Heart left ventricle (tissue), 16 donors: ENCODE measurements around the gene NAA40. TPM values are rescaled to one million over a fixed set of nuclear protein-coding genes. Genes with fewer than 3 reads are reported as not detected.
A peak's percentile ranks its signal among the peaks of the same experiment; 100 is the strongest.

Experiments used
- ATAC-seq, 4 donors: fragments of 200-7000 bp; cut with Tn5 transposase; one replicate each; pipeline ENCODE4 v1.9.1; 2020 to 2022; ENCODE audit warnings: moderate library complexity in 4 of 4, mild to moderate bottlenecking in 3 of 4, moderate number of reproducible peaks in 1 of 4
- DNase-seq, 5 donors: peaks; one replicate each; pipeline ENCODE4 v3.0.0-alpha.2; 2020
- H3K27ac ChIP-seq, 12 donors: fragments of 200-600 bp; sonication (generic) in 4 of 12; one replicate each; pipeline versions ENCODE4 v1.5.0 to v1.8.0; 2016 to 2022; ENCODE audit warnings: mild to moderate bottlenecking in 2 of 12
- H3K27me3 ChIP-seq, 9 donors: fragments of 200-600 bp; sonication (generic) in 2 of 9; one replicate each; pipeline versions ENCODE4 v1.5.1 to v1.8.0; 2016 to 2022; ENCODE audit warnings: mild to moderate bottlenecking in 3 of 9
- H3K36me3 ChIP-seq, 9 donors: fragments of 200-600 bp; sonication (generic) in 2 of 9; one replicate each; pipeline versions ENCODE4 v1.5.0 to v1.8.0; 2018 to 2022; ENCODE audit warnings: mild to moderate bottlenecking in 2 of 9
- H3K4me1 ChIP-seq, 12 donors: fragments of 200-600 bp; sonication (generic) in 4 of 12; one replicate each; pipeline versions ENCODE4 v1.5.0 to v1.8.0; 2016 to 2022; ENCODE audit warnings: mild to moderate bottlenecking in 3 of 12
- H3K4me3 ChIP-seq, 12 donors: fragments of 200-600 bp; sonication (generic) in 4 of 12; one replicate each; pipeline versions ENCODE4 v1.5.0 to v1.8.0; 2017 to 2022; ENCODE audit warnings: mild to moderate bottlenecking in 9 of 12, moderate library complexity in 4 of 12
- H3K9me3 ChIP-seq, 12 donors: fragments of 200-600 bp; sonication (generic) in 4 of 12; one replicate each; pipeline versions ENCODE4 v1.5.0 to v1.8.0; 2016 to 2022; ENCODE audit warnings: mild to moderate bottlenecking in 1 of 12
- POLR2A ChIP-seq, 2 donors: fragments of 450-650 bp; IDR thresholded peaks; one replicate each; pipeline ENCODE4 v1.6.1; 2017; ENCODE audit warnings: antibody characterized with exemption in 2 of 2, mild to moderate bottlenecking in 2 of 2, moderate library complexity in 2 of 2
- WGBS, 4 donors: extraction: QIAGEN DNeasy Blood & Tissue Kit in 2 of 4; methylation state at CpG; one replicate each; pipeline versions ENCODE4 v1.1.5 to v1.1.7; 2013 to 2018; 5-methylcytosine and 5-hydroxymethylcytosine counted together
- intact Hi-C, 10 donors: fragments of 100-400 bp; cut with DNase I; formaldehyde crosslinking; loops; one replicate each; pipeline versions ENCODE4 v1.11.1 to v1.14.2; 2022
- polyA plus RNA-seq, 2 donors: library from polyadenylated mRNA; stranded (reverse); fragments of 200-250 nt; gene quantifications; one replicate each; pipeline ENCODE4 v1.2.3, GENCODE V29; 2013
- total RNA-seq, 9 donors: library from RNA; depleted of rRNA in 2 of 9; stranded (reverse); fragments of >200 nt in 2 of 9; fragmentation: NEBNext Ultra II Directional in 3 of 9; extraction: Animal tissue kit (Norgen Biotek cat#: 25700) in 3 of 9; gene quantifications; one replicate each; pipeline versions ENCODE4 v1.1.0 to v1.2.4, GENCODE V29; 2016 to 2023
- TF ChIP-seq, protein P1 (sequence below), 12 donors: fragments of 200-600 bp; sonication (generic) in 4 of 12; IDR thresholded peaks; one replicate each; pipeline versions ENCODE4 v1.5.0 to v1.8.0; 2018 to 2022; ENCODE audit warnings: antibody characterized with exemption in 12 of 12, mild to moderate bottlenecking in 5 of 12
- donor health status: ischemic (EF 13 %, LVEDD 7.1; RV severe dilation, severe dysfunction).
- donor health status: healthy with polysubstance abuse.
- donor health status: DM: no; HTN: yes; CAD: no.
- donor health status: DM: no; HTN: no; CAD: no.
- donor health status: ischemic (EF 25% LVEDD 6.9; RV normal size, moderate dysfunction).
- donor health status: ischemic (EF 25% LVEDD 5.7; RV mildly dilated, moderate dysfunction).
- donor health status: healthy.
- donor health status: DM: yes; HTN: yes; CAD: no.
- donor health status: ischemic (EF 35%, LVEDD 5.7; RV mildly dilated, moderate dysfunction).
- donor health status: nonischemic (EF 11% LVEDD 7.7; RV severe dilation, severe dysfunction).
- donor health status: DM: yes; HTN: yes; CAD: no.
- donor health status: PGD.
- donor health status: ischemic (EF 29% LVEDD 5.4; RV normal size, mild dysfunction).
- donor health status: nonischemic (EF 23%, LVEDD 6.1; RV moderate dilation, normal function).

Gene NAA40
- total and polyA plus RNA-seq, 11 donors: 9.7 to 26.1 (median 19.6) TPM

DNA sequence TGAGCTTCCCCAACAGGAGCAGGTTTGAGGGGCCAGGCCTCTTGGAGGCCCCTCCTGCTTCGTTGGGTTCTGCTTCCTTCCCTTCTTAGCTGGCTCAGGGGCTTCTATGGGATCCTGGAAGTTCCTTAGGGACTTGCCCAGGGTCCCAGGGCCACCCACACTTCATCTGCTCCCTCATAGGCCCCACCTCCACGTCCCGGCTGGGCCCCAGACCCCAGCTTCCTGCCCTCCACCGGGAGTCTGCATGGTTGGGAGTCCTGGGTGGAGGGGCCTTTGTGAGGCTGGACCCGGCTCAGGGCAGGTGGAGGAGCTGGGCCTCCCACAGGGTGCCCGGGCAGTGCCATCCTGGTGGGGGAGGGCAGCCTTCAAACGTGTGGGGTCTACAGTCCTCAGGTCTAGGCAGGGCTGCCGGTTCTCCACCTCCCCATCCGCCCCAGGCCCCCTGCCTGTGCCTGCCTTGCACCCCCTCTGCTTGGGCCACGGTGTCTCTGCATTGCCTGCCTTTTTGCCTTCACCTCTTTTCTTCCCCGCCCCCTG lies 59.1 kb downstream of the NAA40 start:
- DNase-seq (no peak), ATAC-seq (no peak)
- H3K27me3 ChIP-seq: peaks cover 0 to 21% (median 0%) of the 10 kb centered on the region in 9 donors
- no peaks in the 10 kb centered on the region for H3K9me3 ChIP-seq
- intact Hi-C loops: loop anchor here in 2 of 10 donors (2.0 kb wide), 1 partner anchor 151 kb away; no protein-coding TSS in a partner anchor
- H3K4me3 ChIP-seq: no peak overlapping the region
- no peak for TF ChIP-seq POLR2A (IDR thresholded peaks at IDR 0.05)
- TF ChIP-seq, protein P1, sequence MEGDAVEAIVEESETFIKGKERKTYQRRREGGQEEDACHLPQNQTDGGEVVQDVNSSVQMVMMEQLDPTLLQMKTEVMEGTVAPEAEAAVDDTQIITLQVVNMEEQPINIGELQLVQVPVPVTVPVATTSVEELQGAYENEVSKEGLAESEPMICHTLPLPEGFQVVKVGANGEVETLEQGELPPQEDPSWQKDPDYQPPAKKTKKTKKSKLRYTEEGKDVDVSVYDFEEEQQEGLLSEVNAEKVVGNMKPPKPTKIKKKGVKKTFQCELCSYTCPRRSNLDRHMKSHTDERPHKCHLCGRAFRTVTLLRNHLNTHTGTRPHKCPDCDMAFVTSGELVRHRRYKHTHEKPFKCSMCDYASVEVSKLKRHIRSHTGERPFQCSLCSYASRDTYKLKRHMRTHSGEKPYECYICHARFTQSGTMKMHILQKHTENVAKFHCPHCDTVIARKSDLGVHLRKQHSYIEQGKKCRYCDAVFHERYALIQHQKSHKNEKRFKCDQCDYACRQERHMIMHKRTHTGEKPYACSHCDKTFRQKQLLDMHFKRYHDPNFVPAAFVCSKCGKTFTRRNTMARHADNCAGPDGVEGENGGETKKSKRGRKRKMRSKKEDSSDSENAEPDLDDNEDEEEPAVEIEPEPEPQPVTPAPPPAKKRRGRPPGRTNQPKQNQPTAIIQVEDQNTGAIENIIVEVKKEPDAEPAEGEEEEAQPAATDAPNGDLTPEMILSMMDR (IDR thresholded peaks at IDR 0.05): no peak
- H3K4me1 ChIP-seq: peaks cover 0 to 51% (median 37%) of the 10 kb centered on the region in 12 donors
- H3K36me3 ChIP-seq: peaks cover 0 to 51% (median 43%) of the 10 kb centered on the region in 9 donors
- WGBS, 4 donors: 81 to 85% (median 83%) methylated on average over 7 to 11 of the region's 11 CpGs
- no peak overlapping the region for H3K27ac ChIP-seq

DNA sequence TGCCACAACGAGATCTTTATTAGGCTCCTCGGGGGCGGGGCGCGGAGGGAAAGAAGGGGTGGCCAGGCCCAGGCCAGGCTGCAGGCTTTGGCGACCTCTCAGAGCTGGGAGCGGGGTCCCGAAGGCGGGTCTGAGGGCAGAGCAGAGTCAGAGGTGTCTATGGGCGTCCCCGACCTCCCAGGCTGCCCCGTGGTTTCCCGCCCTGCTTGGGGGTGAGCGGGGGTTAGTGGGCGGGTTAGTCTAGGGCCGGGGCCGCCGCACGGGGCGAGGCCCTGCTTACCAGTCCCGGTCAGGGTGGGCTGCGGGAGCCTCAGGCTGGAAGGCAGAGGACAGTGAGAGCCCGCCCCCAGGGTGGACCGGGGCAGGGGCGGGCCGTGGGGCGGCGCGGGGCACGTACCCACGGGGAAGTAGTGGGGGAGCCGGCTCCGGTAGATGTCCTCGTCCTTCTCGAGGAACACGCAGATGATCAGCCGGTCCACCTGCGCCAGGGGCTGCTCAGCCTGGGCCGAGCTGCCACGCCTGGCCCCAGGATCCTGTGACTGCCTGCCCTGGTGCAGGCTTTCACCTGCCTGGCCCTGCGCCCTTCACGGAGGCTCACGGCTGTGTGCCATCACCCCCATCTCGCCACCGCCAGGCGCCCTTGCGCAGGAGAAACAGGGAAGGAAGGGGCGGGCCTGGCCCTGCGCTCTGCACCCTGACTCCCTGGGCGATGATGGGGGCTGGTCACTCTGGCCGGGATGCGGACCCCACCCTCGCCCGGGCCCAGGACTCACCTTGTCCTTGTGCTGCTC lies 60.0 kb downstream of the NAA40 start:
- H3K27me3 ChIP-seq: peaks cover 0 to 21% (median 0%) of the 10 kb centered on the region in 9 donors
- peak overlapping the region in 10 of 12 donors; percentile 25 to 60 (median 50) for H3K4me3 ChIP-seq
- peaks cover 0 to 49% (median 37%) of the 10 kb centered on the region in 12 donors for H3K4me1 ChIP-seq
- TF ChIP-seq, protein P1 (IDR thresholded peaks at IDR 0.05): peak in 1 of 12 donors; percentile 7
- TF ChIP-seq POLR2A (IDR thresholded peaks at IDR 0.05): no peak
- H3K9me3 ChIP-seq: no peaks in the 10 kb centered on the region
- no peak overlapping the region for H3K27ac ChIP-seq
- DNase-seq (no peak), ATAC-seq (peak in 1 of 4 donors; percentile 0)
- H3K36me3 ChIP-seq: peaks cover 0 to 44% (median 38%) of the 10 kb centered on the region in 9 donors
- 65 to 74% (median 73%) methylated on average over 9 to 54 of the region's 54 CpGs for WGBS, 4 donors
- intact Hi-C loops: loop anchor here in 2 of 10 donors (2.0 kb wide), 1 partner anchor 150 kb away; no protein-coding TSS in a partner anchor

DNA sequence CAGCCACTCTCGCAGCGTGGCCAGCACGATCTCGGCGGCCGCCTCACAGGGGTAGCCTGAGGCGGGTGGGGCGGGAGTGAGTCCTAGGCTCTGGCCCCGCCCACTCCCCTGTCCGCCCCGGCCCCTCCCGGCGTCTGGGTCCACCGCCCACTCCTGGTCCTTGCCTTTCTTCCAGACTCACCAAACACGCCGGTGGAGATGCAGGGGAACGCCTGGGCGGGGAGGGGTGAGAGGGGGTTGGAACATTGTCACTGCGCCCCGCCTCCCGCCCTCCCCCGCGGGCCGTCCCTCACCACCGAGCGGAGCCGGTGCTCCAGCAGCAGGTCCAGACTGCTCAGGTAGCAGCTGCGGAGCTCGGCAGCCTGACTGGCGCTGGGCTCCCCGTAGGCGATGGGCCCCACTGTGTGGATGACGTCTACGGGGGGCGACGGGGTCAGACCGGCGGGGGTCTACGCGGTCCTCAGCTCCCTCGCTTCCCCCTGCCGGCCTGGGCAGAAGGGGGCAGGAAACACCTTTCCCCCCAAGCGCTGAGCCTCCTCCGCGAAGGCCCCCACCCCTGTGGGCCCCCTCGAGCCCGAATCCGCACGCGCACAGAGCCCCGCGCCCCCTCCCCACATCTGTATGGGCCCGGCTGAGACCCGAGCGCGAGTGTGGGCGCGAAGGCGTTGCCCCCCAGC lies 60.7 kb downstream of the NAA40 start:
- TF ChIP-seq, protein P1 (IDR thresholded peaks at IDR 0.05): no peak
- H3K4me1 ChIP-seq: peaks cover 0 to 43% (median 35%) of the 10 kb centered on the region in 12 donors
- H3K4me3 ChIP-seq: peak overlapping the region in 11 of 12 donors; percentile 25 to 60 (median 48)
- peaks cover 0 to 21% (median 0%) of the 10 kb centered on the region in 9 donors for H3K27me3 ChIP-seq
- intact Hi-C loops: loop anchor here in 9 of 10 donors (1.0 to 2.0 kb wide), 3 partner anchors 149 to 152 kb away; no protein-coding TSS in a partner anchor
- H3K27ac ChIP-seq: peak overlapping the region in 1 of 12 donors; percentile 28
- peaks cover 0 to 38% (median 33%) of the 10 kb centered on the region in 9 donors for H3K36me3 ChIP-seq
- H3K9me3 ChIP-seq: no peaks in the 10 kb centered on the region
- WGBS, 4 donors: 19 to 34% (median 25%) methylated on average over 20 to 59 of the region's 59 CpGs
- DNase-seq: peak in 4 of 5 donors; percentile 44 to 77 (median 60)
- peak; percentile 6 to 46 (median 23) for ATAC-seq
